SK-N-SH treated with all-trans-retinoic acid at 6 μM for 48 hours (cell line): ENCODE data around the gene SOAT2.

ENCODE experiments used
- ARNTL ChIP-seq: fragments of 450-650 bp; formaldehyde crosslinking; IDR thresholded peaks from 2 replicates; pipeline ENCODE4 v1.5.0; 2020; ENCODE audit warnings: low read depth, mild to moderate bottlenecking, moderate library complexity, borderline replicate concordance
- POU6F1 ChIP-seq: fragments of 250-450 bp; sonication (Bioruptor Pico); IDR thresholded peaks from 2 replicates; pipeline ENCODE4 v1.8.0; 2021; ENCODE audit warnings: low read depth, mild to moderate bottlenecking, moderate library complexity, borderline replicate concordance

- TF ChIP-seq ARNTL (CRISPR knock-in tag) (no peak), POU6F1 (no peak)
Measured at GRCh38 chr12:53171725-53172329, 68.5 kb downstream of the SOAT2 start.
